Activated CD8-positive, alpha-beta T cell treated with anti-CD3 and anti-CD28 coated beads for 36 hours (primary cell): ENCODE results near the gene DPH5. TPM values are rescaled to one million over a fixed set of nuclear protein-coding genes. Genes with fewer than 3 reads are reported as not detected.

Source experiments
- ATAC-seq: fragments of 200-7000 bp; cut with Tn5 transposase; one replicate; pipeline ENCODE4 v1.10.0; 2021; ENCODE audit warnings: mild to moderate bottlenecking, moderate library complexity
- CTCF ChIA-PET: fragments of 350-600 bp; sonication (Branson Sonifier 250); formaldehyde crosslinking; loops from one replicate; lab custom pipeline; 2021; ENCODE audit warnings: antibody characterized with exemption; lab: Charles Lee
- POLR2A ChIA-PET: fragments of 350-600 bp; sonication (Branson Sonifier 250); formaldehyde crosslinking; loops from one replicate; lab custom pipeline; 2021; ENCODE audit warnings: antibody characterized with exemption; lab: Charles Lee
- DNase-seq: peaks from one replicate; pipeline ENCODE4 v3.0.0-alpha.2; 2020
- H3K27ac Mint-ChIP-seq: one replicate; pipeline ENCODE4 v1.8.0; 2021; ENCODE audit warnings: mild to moderate bottlenecking, mixed read lengths
- H3K27me3 Mint-ChIP-seq: one replicate; pipeline ENCODE4 v1.8.0; 2021; ENCODE audit warnings: mixed read lengths
- H3K36me3 Mint-ChIP-seq: one replicate; pipeline ENCODE4 v1.8.0; 2021; ENCODE audit warnings: low read depth, mixed read lengths
- H3K4me1 Mint-ChIP-seq: one replicate; pipeline ENCODE4 v1.8.0; 2021; ENCODE audit warnings: low read depth, mixed read lengths
- H3K4me3 Mint-ChIP-seq: one replicate; pipeline ENCODE4 v1.8.0; 2021; ENCODE audit warnings: mild to moderate bottlenecking, moderate library complexity, mixed read lengths
- H3K9me3 Mint-ChIP-seq: one replicate; pipeline ENCODE4 v1.8.0; 2021; ENCODE audit warnings: mixed read lengths
- CTCF ChIP-seq: fragments of 200-600 bp; IDR thresholded peaks from one replicate; pipeline ENCODE4 v1.8.0; 2022; ENCODE audit warnings: antibody characterized with exemption, mild to moderate bottlenecking
- intact Hi-C: fragments of 100-400 bp; cut with micrococcal nuclease; formaldehyde crosslinking; loops from one replicate; pipeline ENCODE4 v1.10.0; 2022
- total RNA-seq, 2 experiments: library from RNA; stranded (reverse); gene quantifications; one replicate each; pipeline ENCODE4 v1.2.3, GENCODE V29; 2021

The DPH5 gene
- total RNA-seq, 2 experiments from 2014 or later = 77.3 to 77.4 TPM

GRCh38 chr1:101066260-101066936 is 40.8 kb upstream of the DPH5 start:
- TF ChIP-seq CTCF = no peak
- no peak for ATAC-seq
- CTCF ChIA-PET = interaction anchor here (1.0 kb wide), 1 partner anchor 13 kb away, joined by 3 read pairs; no protein-coding TSS in a partner anchor
- intact Hi-C loops = no loop called here
- DNase-seq = no peak
- POLR2A ChIA-PET = interaction anchor here (0.9 kb wide), 1 partner anchor 14 kb away, joined by 3 read pairs; no protein-coding TSS in a partner anchor
- H3K4me3 Mint-ChIP-seq = no peak overlapping the region
- H3K9me3 Mint-ChIP-seq = no peaks in the 10 kb centered on the region
- peaks cover 18% of the 10 kb centered on the region for H3K36me3 Mint-ChIP-seq
- H3K4me1 Mint-ChIP-seq = peaks cover 54% of the 10 kb centered on the region
- peak overlapping the region; percentile 71 for H3K27ac Mint-ChIP-seq
- no peaks in the 10 kb centered on the region for H3K27me3 Mint-ChIP-seq

GRCh38 chr1:101065575-101065974 is 40.0 kb upstream of the DPH5 start:
- H3K27me3 Mint-ChIP-seq = no peaks in the 10 kb centered on the region
- DNase-seq (no peak), ATAC-seq (peak; percentile 61)
- H3K9me3 Mint-ChIP-seq = no peaks in the 10 kb centered on the region
- H3K4me3 Mint-ChIP-seq = peak overlapping the region; percentile 36
- TF ChIP-seq CTCF = no peak
- CTCF ChIA-PET = interaction anchor here (1.0 kb wide), 1 partner anchor 12 kb away, joined by 3 read pairs; no protein-coding TSS in a partner anchor
- peaks cover 20% of the 10 kb centered on the region for H3K36me3 Mint-ChIP-seq
- POLR2A ChIA-PET = no interaction called here
- intact Hi-C loops = no loop called here
- H3K27ac Mint-ChIP-seq = peak overlapping the region; percentile 71
- peaks cover 52% of the 10 kb centered on the region for H3K4me1 Mint-ChIP-seq

GRCh38 chr1:101064697-101065096 is 39.1 kb upstream of the DPH5 start:
- ATAC-seq = no peak
- ChIA-PET CTCF (interaction anchor here (1.2 to 1.3 kb wide), 2 partner anchors 15 to 223 kb away, joined by 3 read pairs; no protein-coding TSS in a partner anchor), POLR2A (interaction anchor here (0.5 kb wide), 1 partner anchor 43 kb away, joined by 3 read pairs; no protein-coding TSS in a partner anchor)
- Mint-ChIP-seq H3K27ac (no peak overlapping the region), H3K4me1 (peaks cover 46% of the 10 kb centered on the region), H3K36me3 (peaks cover 27% of the 10 kb centered on the region), H3K27me3 (no peaks in the 10 kb centered on the region), H3K4me3 (no peak overlapping the region), H3K9me3 (no peaks in the 10 kb centered on the region)
- intact Hi-C loops = no loop called here
- no peak for DNase-seq
- TF ChIP-seq CTCF = no peak

- intact Hi-C loops = no loop called here
- peaks cover 25% of the 10 kb centered on the region for H3K36me3 Mint-ChIP-seq
- H3K27me3 Mint-ChIP-seq = no peaks in the 10 kb centered on the region
- no peak overlapping the region for H3K4me3 Mint-ChIP-seq
- H3K4me1 Mint-ChIP-seq = peaks cover 28% of the 10 kb centered on the region
- TF ChIP-seq CTCF = no peak
- H3K27ac Mint-ChIP-seq = no peak overlapping the region
- ChIA-PET CTCF (no interaction called here), POLR2A (no interaction called here)
- DNase-seq (no peak), ATAC-seq (no peak)
- peaks cover 7% of the 10 kb centered on the region for H3K9me3 Mint-ChIP-seq
These were observed 35.4 kb upstream of the DPH5 start for GRCh38 chr1:101060992-101061391.

- intact Hi-C loops = no loop called here
These were observed 34.5 kb upstream of the DPH5 start for GRCh38 chr1:101059945-101060542.

More at GRCh38 chr1:101059945-101060542, 34.5 kb upstream of the DPH5 start:
- Mint-ChIP-seq H3K9me3 (peaks cover 7% of the 10 kb centered on the region), H3K4me1 (peaks cover 22% of the 10 kb centered on the region), H3K27ac (no peak overlapping the region), H3K36me3 (peaks cover 25% of the 10 kb centered on the region), H3K4me3 (no peak overlapping the region), H3K27me3 (no peaks in the 10 kb centered on the region)
- no peak for ATAC-seq
- DNase-seq = no peak
- TF ChIP-seq CTCF = no peak
- ChIA-PET CTCF (no interaction called here), POLR2A (no interaction called here)
